ENCODE measurements around the gene CALY.

DNA sequence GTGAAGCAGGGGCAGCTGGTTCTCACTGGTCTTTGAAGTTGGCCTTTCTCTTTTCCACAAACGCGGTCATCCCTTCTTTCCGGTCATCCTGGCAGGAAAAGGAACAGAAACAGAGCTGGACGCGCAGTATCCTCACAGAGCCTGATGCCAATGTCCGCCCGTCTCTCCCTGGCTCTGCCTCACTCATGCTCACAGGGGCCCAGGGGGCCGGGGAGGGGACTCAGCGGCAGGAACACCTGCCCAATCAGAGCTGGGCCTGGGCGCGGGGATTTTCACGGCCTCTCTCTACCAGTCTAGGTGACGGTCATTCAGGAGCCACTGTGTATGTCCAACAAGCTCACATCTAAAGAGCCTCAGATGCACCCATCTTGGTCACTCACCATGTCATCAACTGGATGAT is 26.1 kb upstream of the CALY start:
- TF ChIP-seq, protein P1, sequence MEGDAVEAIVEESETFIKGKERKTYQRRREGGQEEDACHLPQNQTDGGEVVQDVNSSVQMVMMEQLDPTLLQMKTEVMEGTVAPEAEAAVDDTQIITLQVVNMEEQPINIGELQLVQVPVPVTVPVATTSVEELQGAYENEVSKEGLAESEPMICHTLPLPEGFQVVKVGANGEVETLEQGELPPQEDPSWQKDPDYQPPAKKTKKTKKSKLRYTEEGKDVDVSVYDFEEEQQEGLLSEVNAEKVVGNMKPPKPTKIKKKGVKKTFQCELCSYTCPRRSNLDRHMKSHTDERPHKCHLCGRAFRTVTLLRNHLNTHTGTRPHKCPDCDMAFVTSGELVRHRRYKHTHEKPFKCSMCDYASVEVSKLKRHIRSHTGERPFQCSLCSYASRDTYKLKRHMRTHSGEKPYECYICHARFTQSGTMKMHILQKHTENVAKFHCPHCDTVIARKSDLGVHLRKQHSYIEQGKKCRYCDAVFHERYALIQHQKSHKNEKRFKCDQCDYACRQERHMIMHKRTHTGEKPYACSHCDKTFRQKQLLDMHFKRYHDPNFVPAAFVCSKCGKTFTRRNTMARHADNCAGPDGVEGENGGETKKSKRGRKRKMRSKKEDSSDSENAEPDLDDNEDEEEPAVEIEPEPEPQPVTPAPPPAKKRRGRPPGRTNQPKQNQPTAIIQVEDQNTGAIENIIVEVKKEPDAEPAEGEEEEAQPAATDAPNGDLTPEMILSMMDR (conservative IDR thresholded peaks at IDR 0.05; ENCODE audit: low read length), result no peak
- TF ChIP-seq EZH2phosphoT487 (IDR thresholded peaks at IDR 0.05; ENCODE audit: borderline replicate concordance), result no peak

Data from Loucy (cell line).